ENCODE measurements around the gene LIMS2.

LIMS2 gene

DNA sequence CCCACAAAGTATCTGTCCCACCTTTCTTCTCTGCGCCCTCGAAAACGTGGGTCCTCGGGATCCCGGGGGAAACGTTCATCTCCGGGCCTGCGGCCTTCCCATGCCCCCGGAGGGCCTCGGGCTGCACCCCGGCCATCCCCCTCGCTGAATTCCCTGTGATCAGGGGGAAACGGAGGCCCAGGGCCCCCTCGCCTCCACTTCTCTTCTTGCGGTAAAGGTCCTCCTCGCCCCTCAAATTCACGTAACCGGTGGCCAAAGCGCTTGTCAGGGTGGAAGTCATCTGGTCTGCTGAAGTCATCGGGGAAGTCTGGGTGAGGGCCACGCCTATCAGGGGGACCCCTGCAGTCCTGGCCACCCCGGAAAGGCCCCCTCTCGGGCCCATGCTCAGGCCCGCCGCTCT, 38.2 kb upstream of the LIMS2 start:
- TF ChIP-seq RARB (CRISPR knock-in tag; IDR thresholded peaks at IDR 0.05) (no peak), ZFP30 (CRISPR knock-in tag; IDR thresholded peaks at IDR 0.05) (no peak), CREB5 (CRISPR knock-in tag; IDR thresholded peaks at IDR 0.05; ENCODE audit: low read depth) (no peak), PPARA (CRISPR knock-in tag; IDR thresholded peaks at IDR 0.05; ENCODE audit: borderline replicate concordance) (no peak), ESRRG (CRISPR knock-in tag; IDR thresholded peaks at IDR 0.05) (no peak), PATZ1 (CRISPR knock-in tag; IDR thresholded peaks at IDR 0.05; ENCODE audit: borderline replicate concordance) (no peak), ZNF565 (CRISPR knock-in tag; conservative IDR thresholded peaks at IDR 0.05; ENCODE audit: low read depth) (no peak), BACH2 (CRISPR knock-in tag; IDR thresholded peaks at IDR 0.05; ENCODE audit: borderline replicate concordance) (no peak), GLIS3 (CRISPR knock-in tag; IDR thresholded peaks at IDR 0.05) (no peak), SNAI2 (CRISPR knock-in tag; IDR thresholded peaks at IDR 0.05) (no peak), CSDC2 (CRISPR knock-in tag; IDR thresholded peaks at IDR 0.05) (no peak), TSHZ2 (CRISPR knock-in tag; IDR thresholded peaks at IDR 0.05) (no peak), ZNF70 (CRISPR knock-in tag; IDR thresholded peaks at IDR 0.05) (no peak), OSR1 (CRISPR knock-in tag; IDR thresholded peaks at IDR 0.05) (no peak)
- TF ChIP-seq, protein P1, sequence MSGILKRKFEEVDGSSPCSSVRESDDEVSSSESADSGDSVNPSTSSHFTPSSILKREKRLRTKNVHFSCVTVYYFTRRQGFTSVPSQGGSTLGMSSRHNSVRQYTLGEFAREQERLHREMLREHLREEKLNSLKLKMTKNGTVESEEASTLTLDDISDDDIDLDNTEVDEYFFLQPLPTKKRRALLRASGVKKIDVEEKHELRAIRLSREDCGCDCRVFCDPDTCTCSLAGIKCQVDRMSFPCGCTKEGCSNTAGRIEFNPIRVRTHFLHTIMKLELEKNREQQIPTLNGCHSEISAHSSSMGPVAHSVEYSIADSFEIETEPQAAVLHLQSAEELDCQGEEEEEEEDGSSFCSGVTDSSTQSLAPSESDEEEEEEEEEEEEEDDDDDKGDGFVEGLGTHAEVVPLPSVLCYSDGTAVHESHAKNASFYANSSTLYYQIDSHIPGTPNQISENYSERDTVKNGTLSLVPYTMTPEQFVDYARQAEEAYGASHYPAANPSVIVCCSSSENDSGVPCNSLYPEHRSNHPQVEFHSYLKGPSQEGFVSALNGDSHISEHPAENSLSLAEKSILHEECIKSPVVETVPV (CRISPR knock-in tag; IDR thresholded peaks at IDR 0.05), result no peak
- no peak for ATAC-seq

GRCh38 chr2:127712999-127713398, 37.7 kb upstream of the LIMS2 start:
- no peak for ATAC-seq
- TF ChIP-seq ISL1 (CRISPR knock-in tag; IDR thresholded peaks at IDR 0.05) (no peak), CSDC2 (CRISPR knock-in tag; IDR thresholded peaks at IDR 0.05) (no peak), CREB5 (CRISPR knock-in tag; IDR thresholded peaks at IDR 0.05; ENCODE audit: low read depth) (no peak), BACH2 (CRISPR knock-in tag; IDR thresholded peaks at IDR 0.05; ENCODE audit: borderline replicate concordance) (no peak), PATZ1 (CRISPR knock-in tag; IDR thresholded peaks at IDR 0.05; ENCODE audit: borderline replicate concordance) (no peak), ZNF70 (CRISPR knock-in tag; IDR thresholded peaks at IDR 0.05) (no peak), POU6F1 (CRISPR knock-in tag; IDR thresholded peaks at IDR 0.05; ENCODE audit: borderline replicate concordance, low read depth) (no peak), TSHZ2 (CRISPR knock-in tag; IDR thresholded peaks at IDR 0.05) (no peak), ZFP30 (CRISPR knock-in tag; IDR thresholded peaks at IDR 0.05) (no peak), GLIS3 (CRISPR knock-in tag; IDR thresholded peaks at IDR 0.05) (no peak), PPARA (CRISPR knock-in tag; IDR thresholded peaks at IDR 0.05; ENCODE audit: borderline replicate concordance) (no peak), TCF4 (CRISPR knock-in tag; IDR thresholded peaks at IDR 0.05; ENCODE audit: borderline replicate concordance) (no peak), ESRRG (CRISPR knock-in tag; IDR thresholded peaks at IDR 0.05) (no peak), ZFP3 (CRISPR knock-in tag; IDR thresholded peaks at IDR 0.05) (no peak), ARNTL (CRISPR knock-in tag; IDR thresholded peaks at IDR 0.05; ENCODE audit: borderline replicate concordance, low read depth) (no peak)
